Inflammatory macrophage (primary cell): ENCODE data around the gene DMTF1.
"Not testable (repeated sequence)": the region's sequence is repeated elsewhere in the genome, so short reads cannot be mapped to it uniquely, and the experiment has no call there.

Experiments
- DNase-seq, 2 donors: peaks; one replicate each; pipeline ENCODE4 v3.0.0-alpha.2; 2020 to 2022
- total RNA-seq, 18 experiments: gene quantifications; one replicate each; lab custom pipeline; 2026; ENCODE audit warnings: mixed read lengths in 6 of 18, inconsistent platforms in 2 of 18; lab: John Stamatoyannopoulos, UW

Gene DMTF1, protein sequence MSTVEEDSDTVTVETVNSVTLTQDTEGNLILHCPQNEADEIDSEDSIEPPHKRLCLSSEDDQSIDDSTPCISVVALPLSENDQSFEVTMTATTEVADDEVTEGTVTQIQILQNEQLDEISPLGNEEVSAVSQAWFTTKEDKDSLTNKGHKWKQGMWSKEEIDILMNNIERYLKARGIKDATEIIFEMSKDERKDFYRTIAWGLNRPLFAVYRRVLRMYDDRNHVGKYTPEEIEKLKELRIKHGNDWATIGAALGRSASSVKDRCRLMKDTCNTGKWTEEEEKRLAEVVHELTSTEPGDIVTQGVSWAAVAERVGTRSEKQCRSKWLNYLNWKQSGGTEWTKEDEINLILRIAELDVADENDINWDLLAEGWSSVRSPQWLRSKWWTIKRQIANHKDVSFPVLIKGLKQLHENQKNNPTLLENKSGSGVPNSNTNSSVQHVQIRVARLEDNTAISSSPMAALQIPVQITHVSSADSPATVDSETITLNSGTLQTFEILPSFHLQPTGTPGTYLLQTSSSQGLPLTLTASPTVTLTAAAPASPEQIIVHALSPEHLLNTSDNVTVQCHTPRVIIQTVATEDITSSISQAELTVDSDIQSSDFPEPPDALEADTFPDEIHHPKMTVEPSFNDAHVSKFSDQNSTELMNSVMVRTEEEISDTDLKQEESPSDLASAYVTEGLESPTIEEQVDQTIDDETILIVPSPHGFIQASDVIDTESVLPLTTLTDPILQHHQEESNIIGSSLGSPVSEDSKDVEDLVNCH
- total RNA-seq = 34.1 to 117 (median 60.0) reads per million in 18 experiments

DNA sequence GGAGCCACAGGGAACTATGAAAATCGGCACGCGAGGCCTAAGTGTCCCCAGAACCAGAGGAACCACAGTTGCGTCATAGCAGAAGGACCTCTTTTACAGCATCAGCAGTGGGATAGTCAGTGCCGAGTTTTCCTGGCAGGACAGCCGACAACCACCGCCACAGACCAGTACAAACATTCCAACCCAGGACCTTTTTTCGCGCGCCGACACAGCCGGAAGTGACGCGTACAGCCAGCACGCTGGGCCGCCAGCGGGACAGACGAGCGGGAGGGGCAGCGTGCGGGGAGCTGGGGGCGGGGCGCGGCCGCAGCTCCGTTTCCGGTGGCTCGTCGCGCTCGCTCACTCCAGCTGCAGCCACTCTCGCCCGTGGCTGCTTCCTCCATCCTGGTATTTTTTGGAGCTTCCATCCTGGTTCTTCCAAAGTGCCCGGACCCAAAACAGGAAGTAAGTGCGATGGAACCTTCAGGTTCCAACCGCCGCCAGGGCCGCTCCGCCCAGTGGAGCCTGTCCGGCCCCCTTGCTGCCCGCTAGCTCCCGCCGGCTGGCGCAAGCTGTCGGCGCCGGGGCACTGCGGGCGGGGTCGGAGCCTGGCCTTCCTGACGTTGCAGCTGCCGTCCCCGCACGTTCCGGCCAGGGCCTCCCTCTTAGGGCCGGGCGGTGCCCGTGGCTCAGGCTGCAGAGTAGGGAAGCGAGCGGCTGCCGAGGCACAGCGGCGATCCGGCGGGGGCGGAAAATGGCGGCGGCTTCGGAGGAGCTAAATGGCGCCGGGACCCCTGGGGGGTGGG, at the start of gene DMTF1:
Gene DMTF1, plus strand, starts transcription at position 342 of the 785 bp plus-strand sequence. CDS start 12,489 bp downstream, outside the sequence.
- peak; percentile 93 to 95 for DNase-seq

DNA sequence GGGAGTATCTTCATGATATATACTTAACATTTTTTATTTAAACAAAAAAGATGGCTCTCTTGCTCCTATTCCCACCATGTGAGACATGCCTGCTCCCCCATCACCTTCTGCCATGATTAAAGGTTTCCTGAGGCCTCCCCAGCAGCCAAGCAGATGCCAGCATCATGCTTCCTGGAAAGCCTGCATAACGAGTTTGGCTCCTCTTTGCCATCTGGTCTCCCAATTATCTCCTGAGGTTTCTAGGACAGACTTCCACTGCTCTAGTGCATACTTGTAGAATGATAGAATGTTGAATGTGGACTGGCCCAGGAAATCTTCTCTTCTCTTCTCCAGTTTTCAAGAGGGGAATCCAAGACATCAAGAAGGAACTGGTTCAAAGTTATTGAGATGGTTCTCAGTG, 46.9 kb upstream of the DMTF1 start:
- DNase-seq = no peak

DNA sequence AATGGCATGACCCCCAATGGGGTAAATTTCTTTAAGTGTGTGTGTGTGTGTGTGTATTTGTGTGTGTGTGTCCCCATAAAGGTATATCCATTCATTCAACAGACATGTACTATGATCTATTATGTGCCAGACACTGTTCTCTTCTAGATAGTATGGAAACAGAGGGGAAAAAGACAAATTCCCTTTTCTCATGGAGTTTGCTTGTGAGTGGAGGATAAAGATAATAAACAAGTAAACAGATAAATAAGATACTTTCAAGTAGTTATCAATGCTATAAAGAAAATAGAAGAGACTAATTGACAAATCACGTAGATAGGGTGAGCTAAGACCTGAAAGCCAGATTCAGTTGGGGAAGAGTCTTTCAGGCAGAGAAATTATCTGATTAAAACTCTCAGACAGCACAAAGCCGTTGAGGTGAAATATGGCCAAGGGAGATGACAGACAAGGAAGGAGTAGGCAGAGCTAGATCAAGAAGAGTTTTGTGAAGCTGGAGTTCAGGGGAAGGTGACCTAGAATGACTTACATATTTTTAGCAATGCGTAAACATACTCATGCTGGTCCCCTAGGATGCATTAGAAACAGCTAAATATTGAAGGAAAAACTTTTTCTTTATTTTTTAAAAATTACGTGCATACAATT, 45.2 kb upstream of the DMTF1 start:
- no peak for DNase-seq

DNA sequence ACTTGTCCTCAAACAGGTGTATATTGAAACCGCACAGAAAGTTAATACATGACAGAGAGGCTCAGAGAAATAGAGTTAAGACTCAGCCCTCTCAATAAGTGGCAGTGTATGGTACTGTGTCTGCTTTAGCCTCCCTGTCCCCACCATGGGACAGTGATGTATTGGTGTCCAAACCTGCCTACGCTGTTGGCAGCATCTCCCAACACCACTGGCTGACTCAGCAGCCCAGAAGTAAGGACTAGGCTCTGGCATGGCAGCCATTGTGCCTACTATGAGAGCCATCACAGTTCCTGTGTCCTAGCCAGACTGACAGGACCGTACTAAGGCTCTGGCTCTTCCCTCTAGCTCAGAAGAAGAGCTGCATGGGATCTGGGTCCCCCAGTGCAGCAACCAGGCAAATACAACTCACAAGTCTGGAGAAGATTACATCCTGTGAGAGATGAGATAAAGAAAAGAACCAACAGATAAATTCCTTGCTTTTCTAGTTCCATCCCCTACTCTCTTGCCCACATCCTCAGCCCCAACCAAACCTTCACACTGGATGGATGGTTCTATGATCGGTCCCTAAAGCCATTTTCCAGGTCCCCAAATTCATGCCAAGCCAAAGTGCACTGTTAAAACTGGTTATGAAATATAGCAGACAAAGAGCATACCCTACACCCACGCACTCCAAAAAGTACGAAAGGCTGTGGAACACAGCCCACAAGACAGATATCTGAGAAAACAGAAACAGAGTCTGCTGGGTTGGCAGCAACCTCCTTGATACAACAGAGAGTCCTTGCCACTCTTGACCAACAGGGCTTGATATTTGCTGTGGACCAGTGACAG, 44.1 kb upstream of the DMTF1 start:
- DNase-seq = no peak

DNA sequence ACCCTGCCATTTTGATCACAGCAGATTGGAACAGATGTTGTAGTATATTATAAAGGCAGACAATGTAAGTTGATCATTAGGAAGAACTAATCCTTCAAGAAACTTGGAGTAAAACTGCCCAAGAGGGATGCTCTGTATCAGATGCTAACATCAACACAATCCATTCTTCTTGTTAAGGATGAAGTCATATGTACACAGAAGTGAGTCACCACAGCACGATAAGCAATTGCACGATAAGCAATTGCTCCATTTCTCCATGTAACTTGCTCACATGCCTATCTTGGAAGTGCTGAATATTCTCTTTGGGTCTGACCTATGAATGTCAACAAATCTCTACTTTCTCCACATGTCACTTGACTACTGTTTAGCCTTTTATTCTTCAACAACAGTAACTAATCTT, 41.5 kb upstream of the DMTF1 start:
- DNase-seq = no peak

DNA sequence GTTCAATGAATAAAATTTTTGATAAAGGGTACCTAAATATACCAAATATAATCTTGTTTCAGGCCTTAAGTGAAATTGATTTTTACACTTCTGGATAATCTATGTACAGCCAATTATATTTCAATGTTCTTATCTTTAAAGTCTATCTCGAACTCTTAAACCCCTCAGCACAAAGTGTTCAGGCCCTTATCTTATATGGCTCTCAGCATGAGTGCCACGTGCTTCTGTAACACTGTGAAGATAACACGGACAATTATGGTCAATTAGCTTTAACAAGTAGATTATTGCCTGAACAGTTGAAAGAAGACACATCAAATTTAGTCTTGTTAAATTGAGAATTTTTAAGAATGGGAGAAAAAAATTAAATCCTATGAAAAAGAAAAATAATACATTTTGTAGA, 40.4 kb upstream of the DMTF1 start:
- no peak for DNase-seq

DNA sequence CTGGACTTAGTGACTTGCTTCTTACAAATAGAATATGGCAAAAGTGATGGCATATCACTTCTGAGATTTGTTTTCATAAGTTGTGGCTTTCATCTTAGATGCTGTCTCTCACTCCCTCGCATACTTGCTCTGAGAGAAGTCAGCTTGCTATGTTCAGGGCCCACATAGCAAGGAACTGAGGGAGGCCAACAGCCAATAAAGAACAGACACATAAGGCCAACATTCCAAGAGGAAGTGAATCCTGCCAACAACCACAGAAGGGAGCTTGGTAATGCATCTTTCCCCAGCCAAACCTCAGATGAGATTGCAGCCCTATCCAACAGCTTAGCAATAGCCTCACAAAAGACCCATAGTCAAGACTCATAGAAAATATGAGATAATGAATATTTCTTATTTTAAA, 39.2 kb upstream of the DMTF1 start:
- DNase-seq = no peak

DNA sequence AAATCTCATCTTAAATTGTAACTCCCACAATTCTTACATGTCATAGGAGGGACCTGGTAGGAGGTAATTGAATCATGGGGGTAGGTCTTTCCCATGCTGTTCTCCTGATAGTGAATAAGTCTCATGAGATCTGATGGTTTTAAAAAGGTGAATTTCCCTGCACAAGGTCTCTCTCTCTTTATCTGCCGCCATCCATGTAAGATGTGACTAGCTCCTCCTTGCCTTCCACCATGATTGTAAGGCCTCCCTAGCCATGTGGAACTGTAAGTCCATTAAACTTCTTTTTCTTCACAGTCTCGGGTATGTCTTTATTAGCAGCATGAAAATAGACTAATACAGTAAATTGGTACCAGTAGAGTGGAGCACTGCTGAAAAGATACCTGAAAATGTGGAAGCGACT, 38.3 kb upstream of the DMTF1 start:
- DNase-seq = not testable (repeated sequence)

DNA sequence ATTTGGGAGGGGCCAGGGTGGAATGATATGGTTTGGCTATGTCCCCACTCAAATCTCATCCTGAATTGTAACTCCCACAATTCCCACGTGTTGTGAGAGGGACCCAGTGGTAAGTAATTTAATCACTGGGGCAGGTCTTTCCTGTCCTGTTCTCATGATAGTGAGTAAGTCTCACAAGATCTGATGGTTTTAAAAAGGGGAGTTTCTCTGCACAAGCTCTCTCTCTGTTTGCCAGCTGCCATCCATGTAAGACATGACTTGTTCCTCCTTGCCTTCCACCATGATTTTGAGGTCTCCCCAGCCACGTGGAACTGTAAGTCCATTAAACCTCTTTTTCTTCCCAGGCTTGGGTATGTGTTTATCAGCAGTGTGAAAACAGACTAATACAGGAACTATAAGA, 36.5 kb upstream of the DMTF1 start:
- not testable (repeated sequence) for DNase-seq

DNA sequence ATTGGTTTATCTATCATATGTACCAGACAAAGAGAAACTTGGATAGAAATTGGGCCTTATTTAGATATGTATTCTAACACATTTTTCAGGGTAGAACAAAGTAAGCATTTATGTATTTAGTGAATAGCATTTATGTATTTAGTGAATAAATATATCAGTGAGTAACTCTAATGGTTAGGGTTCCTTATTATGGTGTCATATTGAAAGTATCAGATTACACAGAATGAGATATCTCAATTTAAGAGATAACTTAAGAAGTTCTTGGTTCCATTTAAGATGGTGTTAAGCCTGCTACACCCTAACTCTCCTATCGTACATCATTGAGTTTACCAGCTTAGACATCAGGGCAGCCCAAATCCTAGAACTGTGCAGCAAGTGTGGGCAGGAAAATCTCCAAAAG, 35.9 kb upstream of the DMTF1 start:
- no peak for DNase-seq

DNA sequence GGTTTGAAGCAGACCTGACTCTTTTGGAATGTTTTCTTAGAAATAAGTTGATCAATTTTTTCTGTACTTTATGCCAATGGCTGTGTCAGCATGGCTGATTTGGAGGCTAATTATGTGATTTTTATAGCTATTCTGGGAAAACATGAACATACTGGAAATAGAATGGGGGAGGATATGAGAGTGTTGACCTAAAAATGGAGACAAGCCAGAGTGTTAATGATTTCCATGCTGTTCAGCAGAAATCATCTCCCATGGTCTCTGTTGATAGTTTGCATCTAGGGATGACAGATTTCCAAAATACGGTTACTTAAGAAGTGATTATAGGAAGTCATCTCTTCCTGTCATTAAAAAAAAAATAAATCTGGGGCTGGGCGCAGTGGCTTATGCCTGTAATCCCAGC, 32.7 kb upstream of the DMTF1 start:
- DNase-seq = no peak

DNA sequence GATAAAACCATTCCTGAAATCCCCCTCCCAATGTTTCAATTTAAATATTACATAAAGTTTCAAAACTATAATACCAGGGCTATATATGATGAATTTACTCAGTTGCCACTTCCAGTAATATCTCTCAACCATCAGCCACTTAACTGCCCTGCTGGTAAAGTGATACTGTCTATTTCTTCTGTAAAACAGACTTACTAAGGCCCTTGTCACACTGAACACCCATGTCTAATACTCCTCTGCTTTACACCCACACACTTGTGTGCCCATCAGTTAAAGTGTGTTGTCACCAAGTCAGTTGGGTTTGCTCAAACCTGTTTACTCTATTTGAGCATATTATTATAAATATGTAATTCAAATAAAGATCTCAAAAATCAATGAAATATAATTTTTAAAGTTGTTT, 29.1 kb upstream of the DMTF1 start:
- no peak for DNase-seq

DNA sequence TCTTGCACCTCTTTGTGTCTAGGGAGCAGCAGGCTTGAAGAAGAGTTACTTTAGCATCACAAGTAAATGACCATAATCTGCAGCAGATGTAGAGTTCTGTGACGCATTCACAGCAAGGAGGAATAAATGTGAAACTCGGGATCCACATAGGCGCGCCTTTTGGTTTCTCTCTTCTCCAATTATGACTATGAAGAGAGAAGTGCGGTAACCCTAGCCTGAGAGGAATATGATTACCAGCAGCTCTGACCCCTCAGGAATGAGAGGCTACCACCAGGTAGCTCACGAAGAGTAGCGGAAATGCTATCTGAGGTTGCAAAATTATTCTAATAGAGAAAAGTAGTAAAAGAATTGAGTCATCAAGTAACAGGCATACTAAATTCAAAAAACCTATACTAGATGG, 25.2 kb upstream of the DMTF1 start:
- no peak for DNase-seq

DNA sequence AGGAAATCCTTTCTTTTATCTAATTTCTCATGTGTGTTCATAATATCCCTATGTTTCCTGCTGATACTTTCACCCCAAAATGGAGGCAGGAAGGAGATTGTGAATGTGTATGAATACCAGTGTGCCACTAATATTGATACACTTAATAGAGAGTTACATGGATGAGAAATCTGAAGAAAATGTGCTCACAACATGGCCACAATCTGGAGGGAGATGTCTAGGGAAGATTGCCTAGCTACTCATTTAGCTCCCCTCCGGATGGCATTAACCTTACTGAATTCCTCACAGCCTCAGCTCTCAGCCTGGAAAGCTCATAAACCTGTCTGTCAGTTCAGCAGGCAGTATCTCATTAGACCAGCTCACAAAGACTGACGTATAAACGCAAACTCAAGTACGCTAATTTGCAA, 23.4 kb upstream of the DMTF1 start:
- no peak for DNase-seq

DNA sequence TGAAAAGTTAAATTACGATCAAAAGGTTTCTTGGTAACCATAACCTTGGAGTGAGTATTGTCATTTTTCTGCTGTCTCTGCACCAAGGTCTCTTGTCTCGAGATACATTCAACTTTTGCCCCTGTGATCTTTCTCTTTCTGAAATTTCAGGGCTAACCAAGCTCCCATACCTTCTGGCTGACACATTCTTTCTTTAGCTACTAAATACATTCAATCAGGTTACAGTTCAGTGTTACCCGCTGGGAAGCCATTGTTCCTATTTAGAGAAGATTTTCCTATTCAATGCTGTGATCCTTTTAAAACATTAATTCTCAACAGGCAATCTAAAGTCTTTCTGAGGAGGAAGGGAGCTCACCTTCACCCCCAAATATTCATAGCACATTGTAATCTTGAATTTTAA, 22.9 kb upstream of the DMTF1 start:
- DNase-seq = no peak

DNA sequence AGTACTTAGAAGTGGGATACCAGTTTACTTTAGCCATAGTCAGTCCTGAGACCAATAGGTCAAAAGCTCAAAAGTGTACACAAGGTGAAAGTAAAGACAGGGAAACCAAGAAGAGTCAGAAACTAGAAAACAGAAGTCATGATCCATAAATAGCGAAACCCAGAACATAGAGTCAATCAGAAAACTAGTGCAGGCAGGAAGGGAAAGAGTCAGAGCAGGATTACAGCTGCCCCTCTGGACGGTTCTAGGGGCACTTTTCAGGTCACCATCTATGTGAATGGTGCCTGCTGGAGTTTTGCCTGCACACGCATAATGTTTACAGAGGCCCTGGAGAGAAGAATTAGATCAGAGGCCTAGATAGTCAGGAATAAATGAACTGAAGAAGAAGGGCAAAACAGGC, 22.4 kb upstream of the DMTF1 start:
- DNase-seq = no peak

DNA sequence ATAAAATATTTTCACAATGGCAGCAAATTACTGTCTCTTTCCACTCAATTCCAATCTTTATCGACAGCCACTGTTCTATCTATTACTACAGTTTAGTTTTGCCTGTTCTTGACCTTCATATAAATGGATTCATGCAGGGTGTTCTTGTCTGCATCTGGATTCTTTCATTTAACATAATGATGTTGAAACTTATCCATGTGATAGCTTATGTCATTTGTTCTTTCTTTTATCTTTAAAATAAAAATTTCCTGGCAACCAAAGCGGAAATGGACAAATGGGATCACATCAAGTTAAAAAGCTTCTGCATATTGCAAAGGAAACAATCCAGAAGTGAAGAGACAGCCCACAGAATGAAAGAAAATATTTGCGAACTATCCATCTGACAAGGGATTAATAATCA, 20.5 kb upstream of the DMTF1 start:
- DNase-seq = no peak

DNA sequence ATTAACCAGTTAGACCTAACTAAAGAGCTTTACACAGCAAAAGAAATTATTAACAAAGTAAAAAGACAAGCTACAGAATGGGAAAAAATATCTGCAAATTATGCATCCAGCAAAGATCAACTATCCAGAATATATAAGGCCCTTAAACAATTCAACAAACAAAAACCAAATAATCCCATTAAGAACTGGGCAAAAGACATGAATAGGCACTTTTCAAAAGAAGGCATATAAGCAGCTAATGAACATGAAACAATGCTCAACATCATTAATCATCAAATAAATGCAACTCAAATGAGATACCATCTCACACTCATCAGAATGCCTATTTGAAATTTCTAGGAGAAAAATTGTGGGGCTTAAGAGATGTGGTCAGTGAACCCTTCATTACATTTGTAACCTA, 15.0 kb upstream of the DMTF1 start:
- DNase-seq = no peak

DNA sequence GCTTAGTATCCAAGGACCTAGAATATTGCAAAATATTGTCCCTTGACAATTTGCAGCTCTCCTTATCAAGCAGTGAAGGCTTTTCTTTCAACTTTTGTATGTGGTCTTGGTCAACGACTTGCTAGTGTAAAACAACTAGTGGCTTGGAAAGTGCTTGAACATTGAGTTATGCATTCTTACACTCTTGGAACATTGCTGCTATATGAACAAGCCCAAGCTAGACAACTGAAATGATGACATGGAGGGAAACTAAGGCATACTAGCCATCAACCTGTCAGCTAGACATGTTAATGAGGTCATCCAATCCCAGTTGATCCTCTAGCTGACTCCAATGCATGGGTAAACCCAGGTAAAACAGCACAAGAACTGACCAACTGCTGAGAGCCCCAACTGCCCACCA, 12.7 kb upstream of the DMTF1 start:
- DNase-seq = no peak

DNA sequence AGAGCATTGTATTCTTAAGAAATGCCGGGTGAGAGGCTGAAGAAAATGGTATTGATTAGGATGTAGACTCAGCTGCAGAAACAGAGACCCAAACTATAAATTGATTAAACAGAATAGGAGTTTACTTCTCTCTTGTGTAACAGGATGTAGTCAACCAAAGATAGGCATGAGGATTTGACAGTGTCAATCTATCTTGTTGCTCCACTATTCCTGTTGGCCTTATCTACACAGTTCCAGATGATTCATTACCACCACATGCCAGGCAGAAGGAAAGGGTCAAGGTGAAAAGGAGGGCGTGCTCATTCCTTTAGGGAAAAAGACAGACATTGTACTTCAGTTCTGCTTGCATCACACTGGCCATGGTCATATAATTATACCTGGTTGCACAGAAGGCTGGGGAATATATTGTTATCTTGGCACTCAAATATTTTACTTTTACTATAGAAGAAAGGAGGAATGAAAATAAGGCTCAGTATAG, 11.9 kb upstream of the DMTF1 start:
- no peak for DNase-seq

DNA sequence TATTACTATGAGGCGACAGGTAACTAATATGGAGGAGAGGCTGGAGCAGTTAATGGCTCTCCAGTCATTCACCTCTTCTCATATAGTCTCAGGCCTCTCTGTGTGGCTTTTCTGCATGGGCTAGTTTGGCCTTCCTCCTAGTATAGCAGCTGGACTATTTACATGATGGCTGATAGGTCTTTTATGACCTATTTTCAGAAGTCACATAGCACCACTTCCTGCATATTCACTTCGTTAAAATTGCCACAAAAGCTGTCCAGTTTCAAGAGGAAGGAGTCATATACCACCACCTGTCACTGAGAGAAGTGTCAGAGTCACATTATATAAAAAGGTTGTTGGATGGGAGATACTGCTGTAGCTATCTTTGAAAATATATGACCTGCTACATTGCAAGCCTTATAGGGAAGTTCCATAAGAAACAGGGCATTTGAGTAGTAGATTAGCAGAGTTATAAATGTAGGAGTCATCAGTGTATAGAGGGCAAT, 8.0 kb upstream of the DMTF1 start:
- no peak for DNase-seq
